Measurements from ENCODE around the gene KANSL1. TPM values are rescaled to one million over a fixed set of nuclear protein-coding genes. Genes with fewer than 3 reads are reported as not detected.

KANSL1 gene
- total RNA-seq, 1 donor from 2014 or later: 152 TPM

GRCh38 chr17:45987706-45988105 is 205.5 kb downstream of the KANSL1 start:
- Mint-ChIP-seq H3K4me1 (no peaks in the 10 kb centered on the region), H3K27me3 (peaks cover 1% of the 10 kb centered on the region), H3K9me3 (no peaks in the 10 kb centered on the region), H3K4me3 (no peak overlapping the region), H3K27ac (no peak overlapping the region), H3K36me3 (ENCODE audit: low read depth) (no peaks in the 10 kb centered on the region)
- DNase-seq (no peak), ATAC-seq (ENCODE audit: low read depth) (no peak)
- POLR2A ChIA-PET: no interaction called here
- intact Hi-C loops (cut with micrococcal nuclease): no loop called here
- TF ChIP-seq CTCF (IDR thresholded peaks at IDR 0.05): no peak
- CTCF ChIA-PET: no interaction called here

- Mint-ChIP-seq H3K36me3 (ENCODE audit: low read depth) (no peaks in the 10 kb centered on the region), H3K9me3 (no peaks in the 10 kb centered on the region), H3K27ac (no peak overlapping the region), H3K27me3 (peaks cover 1% of the 10 kb centered on the region), H3K4me3 (no peak overlapping the region), H3K4me1 (no peaks in the 10 kb centered on the region)
- DNase-seq: no peak
- intact Hi-C loops (cut with micrococcal nuclease): no loop called here
- ChIA-PET POLR2A (no interaction called here), CTCF (no interaction called here)
- no peak for ATAC-seq (ENCODE audit: low read depth)
- no peak for TF ChIP-seq CTCF (IDR thresholded peaks at IDR 0.05)
Observed at GRCh38 chr17:45986056-45986455, 207.2 kb downstream of the KANSL1 start.

- no peak overlapping the region for H3K27ac Mint-ChIP-seq
Observed at GRCh38 chr17:45985447-45985846, 207.8 kb downstream of the KANSL1 start.

GRCh38 chr17:45984368-45984767 is 208.9 kb downstream of the KANSL1 start:
- no peak overlapping the region for H3K27ac Mint-ChIP-seq
- ATAC-seq (ENCODE audit: low read depth): no peak
- no peak for DNase-seq
- H3K9me3 Mint-ChIP-seq: no peaks in the 10 kb centered on the region
- H3K4me3 Mint-ChIP-seq: no peak overlapping the region
- H3K4me1 Mint-ChIP-seq: no peaks in the 10 kb centered on the region
- no peaks in the 10 kb centered on the region for H3K36me3 Mint-ChIP-seq (ENCODE audit: low read depth)
- CTCF ChIA-PET: no interaction called here
- intact Hi-C loops (cut with micrococcal nuclease): no loop called here
- H3K27me3 Mint-ChIP-seq: peaks cover 1% of the 10 kb centered on the region
- POLR2A ChIA-PET: no interaction called here
- TF ChIP-seq CTCF (IDR thresholded peaks at IDR 0.05): no peak

More at GRCh38 chr17:45985447-45985846, 207.8 kb downstream of the KANSL1 start:
- H3K9me3 Mint-ChIP-seq: no peaks in the 10 kb centered on the region
- no peak for TF ChIP-seq CTCF (IDR thresholded peaks at IDR 0.05)
- no peak overlapping the region for H3K4me3 Mint-ChIP-seq
- ChIA-PET CTCF (no interaction called here), POLR2A (no interaction called here)
- no peaks in the 10 kb centered on the region for H3K4me1 Mint-ChIP-seq
- H3K36me3 Mint-ChIP-seq (ENCODE audit: low read depth): no peaks in the 10 kb centered on the region
- H3K27me3 Mint-ChIP-seq: peaks cover 1% of the 10 kb centered on the region
- ATAC-seq (ENCODE audit: low read depth): no peak
- intact Hi-C loops (cut with micrococcal nuclease): no loop called here
- DNase-seq: no peak

GRCh38 chr17:45983614-45984310 is 209.5 kb downstream of the KANSL1 start:
- intact Hi-C loops (cut with micrococcal nuclease): no loop called here
- Mint-ChIP-seq H3K4me1 (no peaks in the 10 kb centered on the region), H3K36me3 (ENCODE audit: low read depth) (no peaks in the 10 kb centered on the region), H3K4me3 (no peak overlapping the region), H3K27ac (no peak overlapping the region), H3K27me3 (peaks cover 1% of the 10 kb centered on the region), H3K9me3 (no peaks in the 10 kb centered on the region)
- no peak for ATAC-seq (ENCODE audit: low read depth)
- CTCF ChIA-PET: no interaction called here
- no peak for TF ChIP-seq CTCF (IDR thresholded peaks at IDR 0.05)
- POLR2A ChIA-PET: no interaction called here
- DNase-seq: no peak

Measured in activated B cell treated with CpG ODN at 0.5 μM for 24 hours (primary cell).